ENCODE measurements around the gene CD300E. TPM values are rescaled to one million over a fixed set of nuclear protein-coding genes. Genes with fewer than 3 reads are reported as not detected.
A peak's percentile ranks its signal among the peaks of the same experiment; 100 is the strongest.
"Not testable (repeated sequence)": the region's sequence is repeated elsewhere in the genome, so short reads cannot be mapped to it uniquely, and the experiment has no call there.

Gene CD300E
- total and polyA plus RNA-seq, 2 donors (not counting 1 experiment from before 2014, with no cell fraction given): not detected

- DNase-seq (ENCODE audit: low read depth in 2 of 2): no peak
- Histone ChIP-seq H3K4me2 (ENCODE audit: extremely low read depth, insufficient read depth, low read length) (no peak overlapping the region), H3K4me1 (ENCODE audit: control insufficient read depth, extremely low read depth, insufficient read depth, low read length) (no peaks in the 10 kb centered on the region), H3K27me3 (ENCODE audit: control insufficient read depth, insufficient read depth, low read length) (no peaks in the 10 kb centered on the region), H4K20me1 (ENCODE audit: control insufficient read depth, extremely low read depth, insufficient read depth, low read length) (no peaks in the 10 kb centered on the region), H3K79me2 (ENCODE audit: control insufficient read depth, insufficient read depth, low read length) (no peaks in the 10 kb centered on the region), H3K9ac (ENCODE audit: insufficient read depth, low read length) (no peak overlapping the region), H3K4me3 (replicated peaks in 1 of 4; ENCODE audit: control extremely low read depth in 1 of 4, insufficient read depth in 1 of 4, low read depth in 3 of 4, low read length in 4 of 4) (no peak overlapping the region), H3K9me3 (ENCODE audit: control insufficient read depth, insufficient read depth, low read depth, low read length) (no peaks in the 10 kb centered on the region), H2AFZ (ENCODE audit: low read length) (no peak overlapping the region), H3K27ac (ENCODE audit: insufficient read depth, low read length) (no peak overlapping the region), H3K36me3 (ENCODE audit: control insufficient read depth, insufficient read depth, low read length) (no peaks in the 10 kb centered on the region)
- TF ChIP-seq, protein P1, sequence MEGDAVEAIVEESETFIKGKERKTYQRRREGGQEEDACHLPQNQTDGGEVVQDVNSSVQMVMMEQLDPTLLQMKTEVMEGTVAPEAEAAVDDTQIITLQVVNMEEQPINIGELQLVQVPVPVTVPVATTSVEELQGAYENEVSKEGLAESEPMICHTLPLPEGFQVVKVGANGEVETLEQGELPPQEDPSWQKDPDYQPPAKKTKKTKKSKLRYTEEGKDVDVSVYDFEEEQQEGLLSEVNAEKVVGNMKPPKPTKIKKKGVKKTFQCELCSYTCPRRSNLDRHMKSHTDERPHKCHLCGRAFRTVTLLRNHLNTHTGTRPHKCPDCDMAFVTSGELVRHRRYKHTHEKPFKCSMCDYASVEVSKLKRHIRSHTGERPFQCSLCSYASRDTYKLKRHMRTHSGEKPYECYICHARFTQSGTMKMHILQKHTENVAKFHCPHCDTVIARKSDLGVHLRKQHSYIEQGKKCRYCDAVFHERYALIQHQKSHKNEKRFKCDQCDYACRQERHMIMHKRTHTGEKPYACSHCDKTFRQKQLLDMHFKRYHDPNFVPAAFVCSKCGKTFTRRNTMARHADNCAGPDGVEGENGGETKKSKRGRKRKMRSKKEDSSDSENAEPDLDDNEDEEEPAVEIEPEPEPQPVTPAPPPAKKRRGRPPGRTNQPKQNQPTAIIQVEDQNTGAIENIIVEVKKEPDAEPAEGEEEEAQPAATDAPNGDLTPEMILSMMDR (conservative IDR thresholded peaks at IDR 0.05 in 1 of 2, IDR thresholded peaks at IDR 0.05 in 1 of 2; ENCODE audit: low read depth in 1 of 2, low read length in 2 of 2): no peak
- no peak for TF ChIP-seq EZH2 (IDR thresholded peaks at IDR 0.05; ENCODE audit: low read length, missing control alignments)
These were observed 48.9 kb downstream of the CD300E start for GRCh38 chr17:74574489-74575142.

DNA sequence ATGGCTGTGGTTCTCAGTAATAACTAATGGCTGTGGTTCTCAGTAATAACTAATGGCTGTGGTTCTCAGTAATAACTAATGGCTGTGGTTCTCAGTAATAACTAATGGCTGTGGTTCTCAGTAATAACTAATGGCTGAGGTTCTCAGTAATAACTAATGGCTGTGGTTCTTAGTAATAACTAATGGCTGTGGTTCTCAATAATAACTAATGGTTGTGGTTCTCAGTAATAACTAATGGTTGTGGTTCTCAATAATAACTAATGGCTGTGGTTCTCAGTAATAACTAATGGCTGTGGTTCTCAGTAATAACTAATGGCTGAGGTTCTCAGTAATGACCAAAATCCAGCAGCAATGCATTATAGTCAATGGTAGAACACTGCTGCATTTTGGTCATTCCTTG is 49.9 kb downstream of the CD300E start:
- not testable (repeated sequence) for H3K9me3 ChIP-seq (ENCODE audit: control insufficient read depth, insufficient read depth, low read depth, low read length); H3K9ac ChIP-seq (ENCODE audit: insufficient read depth, low read length); H3K4me1 ChIP-seq (ENCODE audit: control insufficient read depth, extremely low read depth, insufficient read depth, low read length); H2AFZ ChIP-seq (ENCODE audit: low read length); H4K20me1 ChIP-seq (ENCODE audit: control insufficient read depth, extremely low read depth, insufficient read depth, low read length); H3K79me2 ChIP-seq (ENCODE audit: control insufficient read depth, insufficient read depth, low read length); H3K4me2 ChIP-seq (ENCODE audit: extremely low read depth, insufficient read depth, low read length); H3K36me3 ChIP-seq (ENCODE audit: control insufficient read depth, insufficient read depth, low read length); H3K27ac ChIP-seq (ENCODE audit: insufficient read depth, low read length); H3K27me3 ChIP-seq (ENCODE audit: control insufficient read depth, insufficient read depth, low read length); H3K4me3 ChIP-seq (replicated peaks in 1 of 4; ENCODE audit: control extremely low read depth in 1 of 4, insufficient read depth in 1 of 4, low read depth in 3 of 4, low read length in 4 of 4)
- peak in 1 of 2 donors; percentile 32 for DNase-seq (ENCODE audit: low read depth in 2 of 2)

DNA sequence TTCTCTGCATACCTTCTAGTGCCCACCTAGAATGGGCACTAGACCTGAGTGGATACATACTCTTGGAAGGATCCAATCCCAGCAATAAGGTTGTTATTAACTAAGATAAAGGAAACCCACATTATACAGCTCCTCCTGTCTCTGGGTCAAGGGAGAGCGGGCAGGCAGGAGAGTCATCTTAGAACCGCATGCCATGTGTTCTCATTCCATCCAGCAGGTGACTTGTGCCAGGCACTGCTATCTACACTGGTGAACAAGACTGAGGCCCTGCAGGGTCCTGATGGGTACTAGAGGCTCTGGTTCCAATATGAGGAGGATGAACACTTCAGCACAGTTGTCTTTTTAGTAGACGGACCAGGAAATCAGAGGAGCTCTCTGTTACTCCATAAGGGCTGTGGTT is 50.4 kb downstream of the CD300E start:
- Histone ChIP-seq H3K27me3 (ENCODE audit: control insufficient read depth, insufficient read depth, low read length) (no peaks in the 10 kb centered on the region), H3K9me3 (ENCODE audit: control insufficient read depth, insufficient read depth, low read depth, low read length) (no peaks in the 10 kb centered on the region), H3K4me3 (replicated peaks in 1 of 4; ENCODE audit: control extremely low read depth in 1 of 4, insufficient read depth in 1 of 4, low read depth in 3 of 4, low read length in 4 of 4) (no peak overlapping the region), H3K79me2 (ENCODE audit: control insufficient read depth, insufficient read depth, low read length) (no peaks in the 10 kb centered on the region), H2AFZ (ENCODE audit: low read length) (no peak overlapping the region), H4K20me1 (ENCODE audit: control insufficient read depth, extremely low read depth, insufficient read depth, low read length) (no peaks in the 10 kb centered on the region), H3K4me1 (ENCODE audit: control insufficient read depth, extremely low read depth, insufficient read depth, low read length) (no peaks in the 10 kb centered on the region), H3K4me2 (ENCODE audit: extremely low read depth, insufficient read depth, low read length) (no peak overlapping the region), H3K27ac (ENCODE audit: insufficient read depth, low read length) (no peak overlapping the region), H3K36me3 (ENCODE audit: control insufficient read depth, insufficient read depth, low read length) (no peaks in the 10 kb centered on the region), H3K9ac (ENCODE audit: insufficient read depth, low read length) (no peak overlapping the region)
- no peak for DNase-seq (ENCODE audit: low read depth in 2 of 2)
- no peak for TF ChIP-seq EZH2 (IDR thresholded peaks at IDR 0.05; ENCODE audit: low read length, missing control alignments)
- TF ChIP-seq, protein P1 (conservative IDR thresholded peaks at IDR 0.05 in 1 of 2, IDR thresholded peaks at IDR 0.05 in 1 of 2; ENCODE audit: low read depth in 1 of 2, low read length in 2 of 2): no peak

All from fibroblast of lung (primary cell).